ENCODE data around the gene FAM20A.

GRCh38 chr17:68612209-68612922 is 11.2 kb upstream of the FAM20A start:
- TF ChIP-seq EZH2phosphoT487 (IDR thresholded peaks at IDR 0.05; ENCODE audit: low read depth) (no peak), CTCF (IDR thresholded peaks at IDR 0.05; ENCODE audit: low read depth, low read length) (no peak)

Data from OCI-LY3 (cell line).